Activated CD4-positive, alpha-beta T cell treated with anti-CD3 and anti-CD28 coated beads, Interleukin-2, Interleukin-4, amounts not matched to agents 100 ng/mL and 50 ng/mL, durations not matched to agents 16 hours and 8 hours (primary cell): ENCODE measurements around the gene WDR18.

Experiments
- DNase-seq: peaks from one replicate; pipeline ENCODE4 v3.0.0-alpha.2; 2020; ENCODE audit warnings: low spot score

WDR18 gene

GRCh38 chr19:984165-984967, at the start of gene WDR18:
Gene WDR18, plus strand, starts transcription at chr19:984345. Its CDS starts 9 bp downstream, at chr19:984354.
- peak; percentile 94 for DNase-seq

GRCh38 chr19:934865-935479, 49.2 kb upstream of the WDR18 start:
- DNase-seq = no peak

- no peak for DNase-seq
Measured at GRCh38 chr19:936175-936546, 48.0 kb upstream of the WDR18 start.

GRCh38 chr19:937259-937694, 46.9 kb upstream of the WDR18 start:
- DNase-seq = no peak

DNA sequence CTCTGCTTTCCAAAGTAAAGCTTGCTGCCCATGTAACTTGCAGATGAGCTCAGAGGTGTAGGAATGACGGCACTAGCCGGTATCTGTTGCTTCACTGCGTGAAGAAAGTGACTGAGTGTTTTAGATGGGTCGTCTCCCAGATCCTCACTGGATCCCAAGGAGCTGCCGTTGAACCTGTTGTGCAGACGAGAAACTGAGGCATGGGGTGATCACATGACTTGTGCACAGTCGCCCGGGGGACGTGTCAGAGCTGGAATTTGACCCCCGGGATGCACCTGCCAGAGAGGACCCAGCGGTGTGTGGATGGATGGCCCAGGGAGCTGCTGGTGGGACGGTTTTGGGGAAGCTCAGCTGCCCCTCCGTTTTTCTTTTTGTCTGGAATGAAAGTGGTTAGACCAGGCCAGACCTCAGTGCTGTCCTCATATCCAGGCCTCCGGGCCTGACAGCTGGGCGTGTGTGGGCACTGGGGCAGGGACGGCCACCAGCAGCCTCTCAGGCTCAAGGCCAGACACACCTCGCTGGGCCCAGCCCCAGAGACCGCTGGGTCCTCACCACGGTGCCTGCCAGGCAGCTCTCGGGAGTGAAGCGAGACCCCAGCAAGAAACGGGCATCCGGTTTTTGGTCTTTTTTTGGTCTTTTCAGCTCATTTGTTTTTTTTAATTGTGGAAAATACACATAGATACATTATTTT, 45.8 kb upstream of the WDR18 start:
- no peak for DNase-seq

DNA sequence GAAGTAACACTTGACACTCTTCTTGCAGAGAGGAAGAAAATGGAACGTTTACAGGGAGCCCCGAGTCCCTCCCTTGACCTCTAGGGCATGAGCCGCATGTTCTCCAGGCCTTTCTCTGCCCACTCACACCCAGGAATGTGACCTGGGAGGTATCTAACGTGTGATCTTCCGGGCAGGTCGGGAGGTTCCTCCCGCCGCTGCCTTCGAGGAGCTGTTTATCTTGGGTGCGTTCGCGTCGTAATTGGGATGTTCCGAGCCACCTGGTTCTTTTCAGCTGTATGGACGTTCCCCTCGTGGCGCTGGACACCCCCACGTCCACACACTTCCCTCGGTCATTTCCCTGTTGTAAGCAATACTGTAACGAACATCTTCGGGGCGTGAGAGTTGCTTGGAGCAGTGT, 44.7 kb upstream of the WDR18 start:
- no peak for DNase-seq

DNA sequence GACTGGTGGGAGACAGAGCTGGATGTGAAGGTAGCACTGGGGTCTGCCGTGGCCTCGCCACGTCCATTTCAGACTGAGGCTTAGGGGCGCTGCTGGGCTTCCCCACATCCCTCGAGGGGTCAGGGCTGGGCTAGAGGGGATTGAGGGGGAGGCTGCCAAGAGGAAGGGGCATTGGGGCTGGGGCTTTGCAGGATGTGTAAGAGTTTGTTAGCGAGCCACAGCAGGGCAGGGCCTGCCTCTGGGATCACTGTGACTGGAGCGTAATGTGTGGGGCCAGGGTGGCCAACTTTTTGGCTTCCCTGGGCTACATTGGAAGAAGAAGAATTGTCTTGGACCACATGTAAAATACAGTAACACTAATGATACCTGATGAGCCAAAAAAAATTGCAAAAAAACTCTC, 44.2 kb upstream of the WDR18 start:
- DNase-seq = no peak

DNA sequence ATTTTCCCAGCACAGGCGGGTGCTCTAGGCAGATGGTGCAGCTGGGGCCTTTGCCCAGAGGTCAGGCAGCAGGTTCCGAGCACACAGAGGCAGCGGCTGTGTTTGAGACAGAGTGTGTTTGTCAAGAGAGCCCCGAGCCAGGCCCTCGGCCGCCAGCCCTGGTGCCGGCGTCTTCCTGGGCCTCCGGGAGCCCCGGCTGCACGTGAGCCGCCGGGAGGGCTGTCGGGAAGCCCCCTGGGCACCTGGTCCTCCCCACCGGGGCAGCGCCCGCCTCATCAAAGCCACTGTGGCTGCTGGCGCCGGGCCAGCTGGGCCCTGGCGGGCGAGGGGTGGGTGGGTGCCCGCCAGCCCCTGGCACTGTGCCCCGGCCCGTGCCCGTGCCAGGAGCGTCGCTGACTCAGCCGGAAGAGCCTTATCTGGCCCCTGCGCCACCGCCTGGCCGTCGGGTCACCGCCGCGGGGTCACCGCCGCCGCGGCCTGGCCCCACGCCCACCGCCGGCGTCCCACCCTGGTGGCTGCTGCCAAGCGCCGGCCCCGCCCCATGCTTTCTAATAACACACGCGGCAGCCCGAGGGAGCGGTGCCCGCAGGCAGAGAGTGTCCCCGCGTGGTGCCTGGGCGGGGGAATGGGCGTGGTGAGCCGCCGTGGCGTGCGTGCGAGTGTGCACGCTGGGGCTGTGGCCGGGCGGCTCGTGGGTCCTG, 43.4 kb upstream of the WDR18 start:
- DNase-seq = no peak

GRCh38 chr19:941292-942132, 42.6 kb upstream of the WDR18 start:
- no peak for DNase-seq

DNA sequence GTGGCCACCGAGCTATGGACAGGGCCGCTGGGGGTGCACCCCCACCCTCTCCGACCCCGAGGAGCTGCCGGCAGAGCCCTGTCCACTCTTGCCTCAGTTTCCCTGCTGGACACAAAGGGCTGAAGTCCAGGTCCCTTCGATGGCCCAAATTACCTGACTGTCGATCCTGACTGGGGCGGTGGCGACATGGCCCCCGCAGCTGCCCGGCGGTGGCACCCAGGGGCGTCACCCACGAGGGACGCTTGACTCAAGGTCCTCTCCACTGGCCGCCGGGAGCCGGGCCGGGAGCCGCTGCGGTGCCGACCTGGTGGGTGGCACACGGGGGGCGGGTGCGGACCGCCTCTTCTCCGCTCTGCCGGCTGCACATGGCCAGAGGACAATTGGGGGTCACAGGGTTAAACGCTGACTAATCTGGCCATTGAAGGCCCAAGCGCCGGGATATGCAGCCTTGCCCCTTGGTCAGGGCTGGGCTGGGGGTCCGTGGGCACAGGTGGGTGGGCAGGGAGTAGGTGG, 42.0 kb upstream of the WDR18 start:
- no peak for DNase-seq

DNA sequence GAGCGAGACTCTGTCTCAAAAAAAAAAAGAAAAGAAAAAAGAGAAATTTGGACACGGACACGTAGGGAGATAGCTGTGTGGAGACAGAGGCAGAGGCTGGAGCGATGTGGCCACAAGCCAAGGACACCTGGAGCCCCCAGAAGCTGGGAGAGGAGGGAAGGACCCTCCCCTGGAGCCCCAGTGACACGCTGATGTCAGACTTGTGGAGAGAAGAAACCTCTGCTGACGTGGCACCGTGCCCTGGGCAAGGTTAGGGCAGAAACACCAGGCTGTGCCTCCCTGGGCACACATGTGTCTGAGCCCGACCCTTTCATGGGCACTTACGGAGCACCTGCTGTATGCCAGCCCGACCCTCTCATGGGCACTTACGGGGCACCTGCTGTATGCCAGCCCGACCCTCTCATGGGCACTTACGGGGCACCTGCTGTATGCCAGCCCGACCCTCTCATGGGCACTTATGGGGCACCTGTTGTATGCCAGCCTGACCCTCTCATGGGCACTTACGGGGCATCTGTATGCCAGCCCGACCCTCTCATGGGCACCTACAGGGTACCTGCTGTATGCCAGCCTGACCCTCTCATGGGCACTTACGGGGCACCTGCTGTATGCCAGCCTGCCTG, 40.5 kb upstream of the WDR18 start:
- DNase-seq = no peak

- no peak for DNase-seq
Measured at GRCh38 chr19:944171-944567, 40.0 kb upstream of the WDR18 start.

- DNase-seq = no peak
Measured at GRCh38 chr19:944663-945241, 39.4 kb upstream of the WDR18 start.

DNA sequence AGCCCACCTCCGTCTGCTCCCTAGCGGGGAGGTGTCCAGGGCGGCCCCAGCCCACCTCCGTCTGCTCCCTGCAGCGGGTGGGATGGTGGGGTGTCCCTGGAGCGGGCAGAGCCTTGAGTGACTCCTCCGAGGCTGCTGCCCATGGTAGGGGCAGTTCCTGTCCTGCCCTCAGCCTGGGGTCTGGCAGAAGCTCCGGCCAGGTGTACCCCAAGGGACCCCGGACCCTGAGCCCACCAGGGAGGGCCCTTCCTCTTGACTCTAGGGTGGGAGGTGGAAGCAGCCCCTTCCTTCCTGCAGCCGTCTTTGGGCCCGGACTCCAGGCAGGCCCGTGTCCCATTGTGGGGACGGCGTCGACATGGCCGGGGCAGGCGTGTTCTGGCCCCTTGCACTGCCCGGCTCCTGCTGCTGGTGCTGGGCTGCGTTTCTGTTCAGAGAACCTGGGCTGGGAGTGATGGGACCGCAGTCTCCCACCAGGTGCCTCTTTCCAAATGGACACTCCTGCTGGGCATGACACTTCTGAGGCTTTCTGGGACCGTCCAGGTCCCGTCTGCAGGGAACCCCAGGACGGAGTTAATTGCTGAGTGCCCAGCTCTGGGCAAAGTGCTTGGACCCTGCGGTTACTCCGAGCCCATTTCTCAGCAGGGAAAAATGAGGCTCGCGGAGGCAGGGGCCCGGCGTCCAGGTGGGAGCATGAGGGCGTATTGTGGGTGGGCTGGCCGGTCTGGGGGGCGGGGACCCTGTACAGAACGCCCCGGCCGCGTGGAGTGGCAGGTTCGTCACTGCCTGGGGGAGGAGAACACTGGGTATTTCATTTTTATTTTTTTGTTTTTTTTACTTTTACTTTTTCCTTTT, 38.5 kb upstream of the WDR18 start:
- no peak for DNase-seq

DNA sequence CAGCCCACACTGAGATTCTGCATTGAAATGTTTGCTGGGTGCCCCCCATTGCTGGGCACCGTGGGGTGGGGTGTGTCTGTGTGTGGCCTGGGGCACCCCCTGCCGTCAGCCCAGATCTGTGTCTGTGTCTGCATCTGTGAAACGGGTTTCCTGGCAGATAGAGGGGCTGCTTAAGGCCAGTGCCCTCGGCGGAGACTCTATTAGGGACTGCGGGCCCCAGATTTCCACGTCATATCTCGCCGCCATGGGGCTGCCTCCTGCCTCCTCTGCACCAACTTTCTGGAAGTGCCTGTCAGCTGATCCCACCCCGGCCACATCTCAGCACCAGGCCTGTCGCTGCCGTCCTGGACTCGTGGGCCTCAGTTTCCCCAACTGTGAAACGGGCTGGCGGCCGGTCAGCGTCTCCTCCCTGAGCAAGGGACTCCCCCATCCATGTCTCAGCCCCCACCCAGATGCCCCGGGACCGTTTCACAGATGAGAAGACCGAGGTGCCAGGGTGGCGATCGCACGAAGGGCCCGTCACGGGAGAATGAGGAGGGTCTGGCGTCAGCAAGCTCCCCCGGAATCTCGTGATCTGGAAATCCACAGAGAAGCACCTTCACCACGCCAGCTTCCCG, 36.9 kb upstream of the WDR18 start:
- DNase-seq = no peak

GRCh38 chr19:947707-948539, 36.2 kb upstream of the WDR18 start:
- DNase-seq = no peak

- no peak for DNase-seq
Measured at GRCh38 chr19:948842-949496, 35.2 kb upstream of the WDR18 start.
